ENCODE results near the gene PITRM1. TPM values are rescaled to one million over a fixed set of nuclear protein-coding genes. Genes with fewer than 3 reads are reported as not detected.

PITRM1 gene
- total RNA-seq, 2 donors from 2014 or later, result 70.4 to 99.9 TPM

DNA sequence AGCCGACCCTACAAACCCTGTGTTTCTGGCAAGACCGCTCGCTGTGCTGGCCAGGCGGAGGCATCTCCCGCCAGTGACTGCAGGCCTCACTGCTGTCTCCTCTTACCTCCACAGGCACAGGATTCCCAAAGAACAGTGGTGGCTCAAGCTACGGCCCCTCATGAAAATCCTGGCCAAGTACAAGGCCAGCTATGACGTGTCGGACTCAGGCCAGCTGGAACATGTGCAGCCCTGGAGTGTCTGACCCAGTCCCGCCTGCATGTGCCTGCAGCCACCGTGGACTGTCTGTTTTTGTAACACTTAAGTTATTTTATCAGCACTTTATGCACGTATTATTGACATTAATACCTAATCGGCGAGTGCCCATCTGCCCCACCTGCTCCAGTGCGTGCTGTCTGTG is 36.2 kb downstream of the PITRM1 start:
- H3K27ac Mint-ChIP-seq, result no peak overlapping the region
- no peaks in the 10 kb centered on the region for H3K4me1 Mint-ChIP-seq (ENCODE audit: low read depth in 2 of 2)
- H3K36me3 Mint-ChIP-seq, result peaks cover 25% of the 10 kb centered on the region
- no peaks in the 10 kb centered on the region for H3K27me3 Mint-ChIP-seq
- H3K4me3 Mint-ChIP-seq, result no peak overlapping the region
- ATAC-seq (no peak), DNase-seq (ENCODE audit: low spot score) (no peak)
- H3K9me3 Mint-ChIP-seq, result no peaks in the 10 kb centered on the region

DNA sequence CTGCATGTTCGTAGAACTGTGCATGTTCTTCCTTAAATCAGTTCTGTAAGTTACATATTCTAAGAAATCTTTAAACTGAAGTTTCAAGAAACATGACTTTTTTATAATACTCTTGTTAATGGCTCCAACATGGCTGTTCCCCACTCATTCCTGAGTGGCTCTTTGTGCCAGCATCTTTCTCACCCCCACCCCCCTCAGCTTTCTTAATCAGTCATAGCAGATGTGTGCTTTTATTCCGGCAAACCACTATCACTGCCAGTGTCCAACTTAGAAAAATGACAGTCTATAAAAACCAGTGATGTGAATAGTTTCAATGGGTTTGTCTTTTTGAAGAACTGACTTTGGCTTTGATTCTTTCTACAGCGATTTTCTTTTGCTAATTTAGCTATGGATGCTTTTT is 37.6 kb downstream of the PITRM1 start:
- no peak for DNase-seq (ENCODE audit: low spot score)
- no peak for ATAC-seq
- Mint-ChIP-seq H3K9me3 (no peaks in the 10 kb centered on the region), H3K27ac (no peak overlapping the region), H3K4me1 (ENCODE audit: low read depth in 2 of 2) (no peaks in the 10 kb centered on the region), H3K36me3 (peaks cover 25% of the 10 kb centered on the region), H3K27me3 (no peaks in the 10 kb centered on the region), H3K4me3 (no peak overlapping the region)

DNA sequence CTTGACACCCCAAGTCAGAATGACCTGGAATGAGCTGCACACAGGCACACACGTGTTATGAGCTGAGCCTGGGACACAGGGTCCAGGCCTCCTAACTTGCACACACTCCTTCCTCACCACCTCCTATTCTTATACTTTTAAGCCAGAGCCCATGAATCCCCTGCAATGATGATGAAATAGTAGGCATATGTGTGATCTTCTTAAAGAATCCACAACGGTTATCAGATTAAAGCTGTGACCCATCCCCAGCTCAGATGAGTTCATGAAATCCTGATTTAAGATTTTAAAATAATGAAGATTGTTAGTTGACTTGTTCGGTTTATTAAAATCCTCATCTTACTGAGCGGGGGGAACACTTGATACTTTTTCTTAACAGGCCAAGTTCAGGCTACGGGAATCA is 38.6 kb downstream of the PITRM1 start:
- Mint-ChIP-seq H3K27ac (no peak overlapping the region), H3K9me3 (no peaks in the 10 kb centered on the region), H3K4me3 (no peak overlapping the region), H3K27me3 (no peaks in the 10 kb centered on the region), H3K36me3 (peaks cover 20% of the 10 kb centered on the region), H3K4me1 (ENCODE audit: low read depth in 2 of 2) (no peaks in the 10 kb centered on the region)
- ATAC-seq (no peak), DNase-seq (ENCODE audit: low spot score) (no peak)

DNA sequence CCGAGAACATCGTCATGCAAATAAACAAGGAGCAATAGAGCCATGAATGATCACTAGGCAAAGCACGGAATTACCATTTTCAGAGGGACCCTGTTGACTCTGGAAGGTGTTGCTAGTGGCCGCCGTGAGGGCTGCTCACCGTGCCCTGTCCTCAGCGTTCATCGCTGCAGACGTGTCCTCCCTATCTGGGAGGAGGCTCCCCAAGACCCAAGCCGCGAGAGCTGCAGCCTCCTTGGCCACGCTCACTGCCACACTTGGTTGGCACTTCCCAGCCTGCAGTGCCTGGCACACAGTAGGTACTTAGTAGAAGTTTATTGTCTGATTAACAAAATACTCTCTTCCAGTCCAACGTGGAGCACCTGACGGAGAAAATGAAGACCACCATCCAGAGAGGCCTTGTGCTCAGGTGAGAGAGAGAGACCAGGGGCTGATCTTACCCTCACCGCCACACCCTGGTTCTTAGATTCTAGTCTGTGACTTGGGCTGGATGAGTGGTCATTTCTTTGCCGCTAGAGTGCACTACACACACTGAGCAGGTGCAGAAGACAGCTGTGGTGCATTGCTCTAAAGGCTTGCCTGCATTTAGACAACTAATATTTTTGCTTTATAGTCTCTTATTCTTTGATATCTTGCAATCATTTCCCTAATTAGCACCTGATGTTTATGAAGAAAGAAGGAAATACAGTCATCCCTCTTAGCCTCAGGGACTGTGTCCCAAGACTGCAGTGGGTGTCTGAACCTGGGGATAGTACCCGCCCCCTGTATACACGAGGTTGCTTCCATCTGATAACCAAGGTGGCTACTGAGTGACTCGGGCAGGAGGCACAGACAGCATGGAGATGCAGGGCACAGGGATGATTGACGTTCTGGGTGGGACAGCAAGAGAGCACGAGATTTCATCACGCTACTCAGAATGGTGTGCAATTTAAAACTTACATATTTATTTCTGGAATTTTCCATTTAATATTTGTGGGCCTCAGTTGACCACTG is 40.3 kb downstream of the PITRM1 start:
- Mint-ChIP-seq H3K36me3 (peaks cover 16% of the 10 kb centered on the region), H3K27ac (no peak overlapping the region), H3K27me3 (no peaks in the 10 kb centered on the region), H3K9me3 (no peaks in the 10 kb centered on the region), H3K4me3 (no peak overlapping the region), H3K4me1 (ENCODE audit: low read depth in 2 of 2) (no peaks in the 10 kb centered on the region)
- DNase-seq (ENCODE audit: low spot score) (no peak), ATAC-seq (no peak)

DNA sequence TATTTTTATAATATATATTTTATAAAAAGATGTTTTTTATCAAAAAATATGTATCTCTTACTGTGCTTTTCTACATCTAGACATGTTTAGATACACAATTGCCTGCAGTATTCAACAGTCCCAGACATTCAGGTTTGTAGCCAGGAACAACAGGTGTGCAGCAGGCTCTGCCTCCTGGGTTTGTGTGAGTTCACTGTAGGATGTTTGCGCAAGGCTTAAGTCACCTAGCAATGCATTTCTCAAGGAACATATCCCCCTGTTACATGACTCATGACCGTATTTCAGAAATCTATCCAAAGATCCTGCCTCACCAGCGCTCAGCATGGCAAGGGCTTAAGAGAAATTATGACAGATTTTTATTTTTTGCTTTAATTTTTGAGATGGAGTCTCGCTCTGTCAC is 41.5 kb downstream of the PITRM1 start:
- Mint-ChIP-seq H3K4me3 (no peak overlapping the region), H3K4me1 (ENCODE audit: low read depth in 2 of 2) (no peaks in the 10 kb centered on the region), H3K27me3 (no peaks in the 10 kb centered on the region), H3K27ac (no peak overlapping the region), H3K9me3 (no peaks in the 10 kb centered on the region), H3K36me3 (peaks cover 16% of the 10 kb centered on the region)
- DNase-seq (ENCODE audit: low spot score) (no peak), ATAC-seq (no peak)

DNA sequence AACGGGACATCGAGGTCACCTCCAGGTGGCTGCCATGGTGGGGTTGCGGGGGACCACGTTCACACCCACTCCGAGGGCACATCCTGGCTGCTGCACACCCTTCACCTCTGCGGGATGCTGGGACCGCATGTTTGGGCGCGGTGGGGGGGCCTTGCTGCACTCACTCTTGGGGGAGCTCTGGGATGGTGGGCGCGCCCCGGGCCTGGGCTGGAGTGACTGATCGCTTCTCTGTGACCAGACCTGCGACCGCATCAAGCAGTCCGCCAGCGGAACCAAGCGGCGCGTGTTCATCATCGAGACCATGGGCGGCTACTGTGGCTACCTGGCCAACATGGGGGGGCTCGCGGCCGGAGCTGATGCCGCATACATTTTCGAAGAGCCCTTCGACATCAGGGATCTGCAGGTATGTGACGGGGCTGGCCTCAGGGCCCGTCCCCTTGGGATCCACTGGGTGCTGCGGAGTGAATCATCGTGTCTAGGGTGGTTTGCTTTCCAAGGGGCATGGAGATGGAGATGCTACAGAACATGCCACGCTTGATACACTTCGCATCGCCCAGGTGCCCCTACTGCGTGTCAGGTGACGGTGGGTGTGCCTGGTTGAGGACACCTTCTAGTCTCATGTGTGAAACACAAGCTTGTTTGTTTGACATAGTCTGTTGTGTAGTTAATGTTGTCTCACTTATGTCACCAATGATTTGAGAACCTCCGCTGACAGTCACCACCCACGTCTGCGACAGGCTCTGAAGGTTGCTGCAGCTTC is 42.8 kb downstream of the PITRM1 start:
- H3K36me3 Mint-ChIP-seq, result peaks cover 11% of the 10 kb centered on the region
- no peak overlapping the region for H3K27ac Mint-ChIP-seq
- DNase-seq (ENCODE audit: low spot score), result no peak
- H3K9me3 Mint-ChIP-seq, result no peaks in the 10 kb centered on the region
- H3K4me1 Mint-ChIP-seq (ENCODE audit: low read depth in 2 of 2), result no peaks in the 10 kb centered on the region
- ATAC-seq, result peak in 1 of 2 donors; percentile 27
- no peaks in the 10 kb centered on the region for H3K27me3 Mint-ChIP-seq
- H3K4me3 Mint-ChIP-seq, result no peak overlapping the region

DNA sequence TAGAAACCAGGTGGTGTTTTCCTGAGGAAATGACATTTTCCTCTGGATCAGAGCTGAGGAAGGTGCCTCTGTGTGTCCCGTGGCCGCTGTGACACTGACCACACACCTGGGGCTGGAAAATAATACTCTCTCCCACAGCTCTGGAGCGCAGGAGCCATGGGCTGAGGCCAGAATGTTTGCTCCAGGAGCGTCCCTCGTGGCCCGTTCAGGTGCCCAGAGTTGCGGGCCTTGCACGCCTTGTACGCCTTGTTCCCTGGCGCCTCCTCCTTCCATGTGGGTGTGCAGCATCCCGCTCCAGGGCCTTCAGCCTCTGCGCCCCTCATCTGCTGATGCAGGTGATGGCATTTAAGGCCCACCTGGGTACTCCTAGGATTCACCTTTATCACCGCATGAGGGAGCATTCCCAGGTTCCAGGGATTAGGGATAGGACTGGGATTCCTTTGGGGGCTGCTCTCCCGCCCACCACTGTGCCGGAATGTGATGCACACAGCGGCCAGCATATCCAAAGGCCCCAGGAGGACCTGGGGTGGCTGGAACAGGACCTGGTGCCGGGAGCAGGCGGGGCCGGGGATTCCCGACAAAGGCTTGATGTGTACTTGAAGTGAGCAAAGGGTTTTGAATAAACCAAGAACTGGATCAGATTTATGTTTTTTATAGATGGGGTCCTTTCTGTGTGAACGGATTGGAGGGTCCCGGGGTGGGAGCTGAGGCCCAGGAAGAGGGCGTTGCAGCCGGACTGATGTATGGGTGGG is 44.0 kb downstream of the PITRM1 start:
- Mint-ChIP-seq H3K27ac (peak overlapping the region in 1 of 2 donors; percentile 23), H3K36me3 (peaks cover 10% of the 10 kb centered on the region), H3K4me3 (no peak overlapping the region)

DNA sequence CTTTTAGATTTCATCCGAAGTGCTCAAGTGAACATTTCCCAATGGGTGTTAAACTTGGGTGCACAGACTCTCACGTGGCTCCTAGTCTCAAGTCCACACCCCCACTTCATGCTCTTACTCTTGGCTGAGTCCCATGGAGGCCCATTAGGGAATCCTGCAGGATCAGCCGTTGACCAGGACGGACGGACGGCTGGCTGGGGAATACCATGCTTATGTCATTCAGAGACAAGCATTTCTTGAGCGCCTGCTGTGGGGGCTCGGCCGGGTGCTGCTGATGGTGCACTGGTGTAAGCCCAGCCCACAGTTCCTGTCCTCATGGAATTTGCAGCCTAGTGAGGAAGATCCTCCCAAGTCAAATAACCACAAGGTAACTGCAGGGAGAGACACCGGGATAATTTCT is 44.7 kb downstream of the PITRM1 start:
- DNase-seq (ENCODE audit: low spot score) (no peak), ATAC-seq (no peak)
- no peaks in the 10 kb centered on the region for H3K9me3 Mint-ChIP-seq
- H3K4me1 Mint-ChIP-seq (ENCODE audit: low read depth in 2 of 2), result no peaks in the 10 kb centered on the region
- H3K27ac Mint-ChIP-seq, result no peak overlapping the region
- peaks cover 10% of the 10 kb centered on the region for H3K36me3 Mint-ChIP-seq
- no peak overlapping the region for H3K4me3 Mint-ChIP-seq
- no peaks in the 10 kb centered on the region for H3K27me3 Mint-ChIP-seq

More for the DNA sequence above, 44.0 kb downstream of the PITRM1 start:
- no peak for ATAC-seq
- no peaks in the 10 kb centered on the region for H3K27me3 Mint-ChIP-seq
- no peak for DNase-seq (ENCODE audit: low spot score)
- no peaks in the 10 kb centered on the region for H3K9me3 Mint-ChIP-seq
- H3K4me1 Mint-ChIP-seq (ENCODE audit: low read depth in 2 of 2), result no peaks in the 10 kb centered on the region

DNA sequence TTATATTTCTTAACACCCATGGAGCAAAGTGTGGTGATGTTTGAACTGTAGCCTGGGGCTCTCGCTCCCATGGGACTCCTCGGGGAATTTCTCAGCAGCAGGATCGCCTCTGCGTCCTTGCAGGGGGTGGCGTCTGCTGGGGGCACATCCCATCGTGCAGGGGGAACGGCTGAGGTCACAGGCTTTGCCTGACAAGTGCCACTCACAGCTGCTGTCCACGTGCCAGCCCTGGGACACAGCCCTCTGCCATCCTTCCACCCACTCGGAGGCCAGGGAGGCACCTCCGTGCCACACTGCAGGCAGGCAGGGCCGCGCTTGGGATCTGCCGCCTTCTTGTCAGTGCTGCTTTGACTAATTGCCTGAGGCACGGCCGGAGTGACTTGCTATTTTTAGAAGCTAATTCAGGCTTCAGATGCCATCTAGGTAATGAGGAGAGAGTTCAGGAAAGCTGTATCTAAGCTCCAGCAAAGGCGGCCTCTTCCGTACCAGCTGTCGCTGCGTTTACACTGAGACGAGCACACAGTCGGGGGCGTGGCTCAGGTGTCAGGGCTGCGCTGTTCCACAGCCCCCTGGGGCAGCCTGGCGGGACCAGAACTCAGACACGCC is 45.7 kb downstream of the PITRM1 start:
- H3K4me1 Mint-ChIP-seq (ENCODE audit: low read depth in 2 of 2), result no peaks in the 10 kb centered on the region
- H3K4me3 Mint-ChIP-seq, result no peak overlapping the region
- no peak overlapping the region for H3K27ac Mint-ChIP-seq
- H3K27me3 Mint-ChIP-seq, result no peaks in the 10 kb centered on the region
- ATAC-seq (no peak), DNase-seq (ENCODE audit: low spot score) (no peak)
- H3K36me3 Mint-ChIP-seq, result peaks cover 3% of the 10 kb centered on the region
- no peaks in the 10 kb centered on the region for H3K9me3 Mint-ChIP-seq

DNA sequence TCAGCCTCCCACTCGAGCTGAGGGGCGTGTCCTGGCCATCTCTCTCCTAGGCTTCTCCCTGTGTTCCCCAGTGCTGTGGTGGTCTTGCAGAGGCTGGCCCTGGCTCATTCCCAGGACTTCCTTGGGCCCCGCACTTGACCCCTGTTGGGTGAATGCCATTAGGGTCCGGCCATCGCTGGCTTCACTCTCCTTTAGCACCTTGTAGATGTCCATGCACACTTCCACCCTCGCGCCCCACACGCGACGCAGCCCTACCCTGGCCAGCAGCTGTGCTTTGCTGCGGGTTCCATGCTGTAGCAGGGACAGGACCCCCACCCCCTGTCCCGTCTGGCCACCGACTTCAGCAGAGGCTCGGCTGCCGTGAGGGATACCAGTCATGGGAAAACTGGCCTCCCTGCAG is 46.3 kb downstream of the PITRM1 start:
- DNase-seq (ENCODE audit: low spot score), result no peak
- no peaks in the 10 kb centered on the region for H3K4me1 Mint-ChIP-seq (ENCODE audit: low read depth in 2 of 2)
- H3K36me3 Mint-ChIP-seq, result no peaks in the 10 kb centered on the region
- no peak for ATAC-seq
- no peaks in the 10 kb centered on the region for H3K27me3 Mint-ChIP-seq
- H3K27ac Mint-ChIP-seq, result no peak overlapping the region
- H3K4me3 Mint-ChIP-seq, result no peak overlapping the region
- H3K9me3 Mint-ChIP-seq, result no peaks in the 10 kb centered on the region

DNA sequence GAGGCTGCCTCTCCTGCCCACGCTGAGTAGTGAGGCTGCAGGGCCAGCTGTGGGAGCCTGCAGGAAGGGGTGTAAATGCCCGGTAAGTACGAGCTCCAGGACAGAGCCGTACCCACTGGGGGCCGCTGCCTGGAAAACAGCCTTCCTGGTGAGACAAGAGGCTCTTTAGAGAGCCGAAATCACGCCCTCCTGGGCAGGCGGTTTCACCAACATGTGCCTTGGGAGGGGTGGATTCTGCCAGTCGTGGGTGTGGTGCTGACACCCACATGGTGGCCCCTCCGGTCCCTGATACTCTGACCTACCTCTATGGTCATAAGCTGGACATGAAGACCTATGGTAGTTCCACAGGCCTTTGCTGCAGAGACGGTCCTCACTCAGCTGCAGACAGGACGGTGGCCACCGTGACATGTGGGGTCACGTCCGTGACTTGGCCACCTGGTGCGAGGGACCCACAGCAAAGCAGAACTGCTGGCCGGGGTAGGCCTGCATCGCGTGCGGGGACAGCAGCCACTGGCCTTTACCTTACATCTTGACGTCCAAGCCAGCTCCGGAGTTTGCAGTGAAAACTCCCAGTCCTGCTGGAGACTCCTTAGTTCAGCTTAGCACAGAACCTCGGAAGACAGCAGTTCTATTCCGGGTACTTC is 46.9 kb downstream of the PITRM1 start:
- no peaks in the 10 kb centered on the region for H3K36me3 Mint-ChIP-seq
- no peaks in the 10 kb centered on the region for H3K27me3 Mint-ChIP-seq
- no peak overlapping the region for H3K27ac Mint-ChIP-seq

DNA sequence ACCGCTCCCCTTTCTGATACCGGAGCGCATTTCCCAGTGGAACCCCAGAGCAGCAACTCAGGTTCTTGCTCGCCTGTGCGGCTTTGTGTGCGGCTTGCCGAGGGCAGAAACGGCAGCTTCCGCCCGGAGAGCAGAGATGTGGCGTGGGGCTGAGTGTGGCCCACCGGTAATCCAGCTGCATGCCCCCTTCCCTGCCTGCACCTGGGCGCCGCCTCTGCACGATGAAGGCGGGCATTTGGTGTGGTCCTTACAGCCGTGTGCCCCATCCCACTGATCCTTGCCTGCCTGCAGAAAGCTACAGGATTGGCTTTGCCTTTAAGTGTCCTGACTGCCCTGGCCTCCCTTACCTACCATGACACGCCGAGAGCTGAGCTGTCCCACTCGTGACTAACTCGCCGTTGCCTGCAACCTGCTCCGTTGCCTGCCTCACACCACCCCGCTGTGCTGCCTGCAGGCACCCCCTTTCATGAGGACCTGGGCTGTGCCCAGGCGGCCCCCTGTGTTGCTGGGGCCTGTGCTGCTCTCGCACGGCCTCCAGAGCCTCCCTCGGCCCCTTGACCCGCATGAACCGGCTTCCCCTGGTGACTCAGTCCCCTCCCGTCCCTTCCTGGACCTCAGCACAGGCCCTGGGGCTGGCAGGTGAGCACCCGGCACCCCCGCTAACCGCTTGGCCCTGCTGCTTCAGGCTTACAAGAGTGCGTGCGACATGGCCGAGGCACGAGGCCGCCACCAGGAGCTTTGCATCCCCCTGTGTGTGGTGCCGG is 48.0 kb downstream of the PITRM1 start:
- no peaks in the 10 kb centered on the region for H3K4me1 Mint-ChIP-seq (ENCODE audit: low read depth in 2 of 2)
- H3K36me3 Mint-ChIP-seq, result no peaks in the 10 kb centered on the region
- no peak overlapping the region for H3K27ac Mint-ChIP-seq
- DNase-seq (ENCODE audit: low spot score), result no peak
- no peak for ATAC-seq
- H3K9me3 Mint-ChIP-seq, result no peaks in the 10 kb centered on the region
- no peak overlapping the region for H3K4me3 Mint-ChIP-seq
- no peaks in the 10 kb centered on the region for H3K27me3 Mint-ChIP-seq

More for the DNA sequence above, 46.9 kb downstream of the PITRM1 start:
- Mint-ChIP-seq H3K9me3 (no peaks in the 10 kb centered on the region), H3K4me1 (ENCODE audit: low read depth in 2 of 2) (no peaks in the 10 kb centered on the region), H3K4me3 (no peak overlapping the region)
- ATAC-seq (no peak), DNase-seq (ENCODE audit: low spot score) (no peak)

Measured in natural killer cell treated with Interleukin-12 subunit alpha and Interleukin-12 subunit beta and Interleukin-15 and Interleukin-18, amount 100 ng/mL, for 72 hours (primary cell).